ENCODE data around the gene CLEC4F. TPM values are rescaled to one million over a fixed set of nuclear protein-coding genes. Genes with fewer than 3 reads are reported as not detected.

CLEC4F gene
- total RNA-seq, 1 donor from 2014 or later = not detected

- ChIA-PET POLR2A (no interaction called here), CTCF (interaction anchor here (0.7 to 3.3 kb wide), 4 partner anchors 21 to 212 kb away, joined by 3 to 16 read pairs (median 6); partner anchors contain the start of gene ADD2)
- peaks cover 6% of the 10 kb centered on the region for H3K4me1 Mint-ChIP-seq
- peaks cover 51% of the 10 kb centered on the region for H3K27me3 Mint-ChIP-seq
- intact Hi-C loops (cut with micrococcal nuclease) = loop anchor here (1.0 to 5.0 kb wide), 3 partner anchors 81 to 159 kb away; no protein-coding TSS in a partner anchor
- H3K36me3 Mint-ChIP-seq (ENCODE audit: low read depth) = no peaks in the 10 kb centered on the region
- no peak for TF ChIP-seq CTCF (IDR thresholded peaks at IDR 0.05)
- ATAC-seq (ENCODE audit: low read depth) (peak; percentile 67), DNase-seq (peak; percentile 31)
- no peak overlapping the region for H3K27ac Mint-ChIP-seq
- peak overlapping the region; percentile 80 for H3K4me3 Mint-ChIP-seq
- H3K9me3 Mint-ChIP-seq = no peaks in the 10 kb centered on the region
Measured at GRCh38 chr2:70789304-70790135, 30.9 kb downstream of the CLEC4F start.

GRCh38 chr2:70785137-70785911 lies 35.1 kb downstream of the CLEC4F start:
- peaks cover 6% of the 10 kb centered on the region for H3K4me1 Mint-ChIP-seq
- no peaks in the 10 kb centered on the region for H3K9me3 Mint-ChIP-seq
- POLR2A ChIA-PET = no interaction called here
- intact Hi-C loops (cut with micrococcal nuclease) = loop anchor here (1.0 to 5.0 kb wide), 4 partner anchors 83 to 481 kb away; no protein-coding TSS in a partner anchor
- DNase-seq (no peak), ATAC-seq (ENCODE audit: low read depth) (peak; percentile 68)
- peaks cover 23% of the 10 kb centered on the region for H3K27me3 Mint-ChIP-seq
- H3K4me3 Mint-ChIP-seq = no peak overlapping the region
- TF ChIP-seq CTCF (IDR thresholded peaks at IDR 0.05) = no peak
- H3K27ac Mint-ChIP-seq = no peak overlapping the region
- CTCF ChIA-PET = interaction anchor here (0.7 to 1.4 kb wide), 4 partner anchors 27 to 481 kb away, joined by 3 read pairs; no protein-coding TSS in a partner anchor
- no peaks in the 10 kb centered on the region for H3K36me3 Mint-ChIP-seq (ENCODE audit: low read depth)

DNA sequence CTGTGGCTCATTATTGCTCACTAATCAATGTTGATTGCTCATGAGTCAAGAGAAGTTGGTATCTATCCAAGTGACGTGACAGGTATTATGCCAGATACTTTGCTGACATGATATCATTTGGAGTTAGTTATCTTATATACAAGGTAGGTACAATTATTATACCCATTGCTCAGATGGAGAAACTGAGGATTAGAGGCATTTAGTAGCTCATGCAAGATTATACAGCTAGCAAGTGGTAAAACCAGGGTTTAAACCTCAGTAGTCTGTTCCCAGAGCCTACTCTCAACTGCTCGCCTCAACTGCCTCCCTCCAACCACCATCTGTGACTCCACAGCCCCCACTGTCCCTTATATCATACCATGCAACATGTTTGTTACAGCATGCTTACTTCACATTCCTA lies 36.1 kb downstream of the CLEC4F start:
- intact Hi-C loops (cut with micrococcal nuclease) = loop anchor here (2.0 kb wide), 1 partner anchor 480 kb away; no protein-coding TSS in a partner anchor
- POLR2A ChIA-PET = no interaction called here
- Mint-ChIP-seq H3K27ac (no peak overlapping the region), H3K4me3 (no peak overlapping the region), H3K36me3 (ENCODE audit: low read depth) (no peaks in the 10 kb centered on the region), H3K4me1 (no peaks in the 10 kb centered on the region), H3K27me3 (peaks cover 19% of the 10 kb centered on the region), H3K9me3 (no peaks in the 10 kb centered on the region)
- TF ChIP-seq CTCF (IDR thresholded peaks at IDR 0.05) = no peak
- CTCF ChIA-PET = interaction anchor here (1.0 to 1.4 kb wide), 3 partner anchors 26 to 480 kb away, joined by 3 read pairs; no protein-coding TSS in a partner anchor
- no peak for ATAC-seq (ENCODE audit: low read depth)
- no peak for DNase-seq

- H3K27ac Mint-ChIP-seq = no peak overlapping the region
- H3K4me1 Mint-ChIP-seq = no peaks in the 10 kb centered on the region
- no peak for ATAC-seq (ENCODE audit: low read depth)
- CTCF ChIA-PET = no interaction called here
- POLR2A ChIA-PET = no interaction called here
- DNase-seq = no peak
- H3K36me3 Mint-ChIP-seq (ENCODE audit: low read depth) = no peaks in the 10 kb centered on the region
- TF ChIP-seq CTCF (IDR thresholded peaks at IDR 0.05) = no peak
- no peak overlapping the region for H3K4me3 Mint-ChIP-seq
- H3K27me3 Mint-ChIP-seq = peaks cover 19% of the 10 kb centered on the region
- intact Hi-C loops (cut with micrococcal nuclease) = no loop called here
- no peaks in the 10 kb centered on the region for H3K9me3 Mint-ChIP-seq
Measured at GRCh38 chr2:70779911-70780545, 40.4 kb downstream of the CLEC4F start.

Data from activated B cell treated with CpG ODN at 0.5 μM for 24 hours (primary cell).